Endothelial cell of umbilical vein (primary cell): ENCODE measurements around the gene MUC20. TPM values are rescaled to one million over a fixed set of nuclear protein-coding genes. Genes with fewer than 3 reads are reported as not detected.

Source experiments
- BruUV-seq: library from RNA; stranded (reverse); fragments of 400-500 nt; replicated peaks from 2 replicates; lab custom pipeline; 2021; lab: Mats Ljungman, UMichigan
- CTCF ChIA-PET: fragments of 300-600, 350-600 bp; sonication (Branson Sonifier 250); formaldehyde crosslinking; loops from one replicate; lab custom pipeline; 2021; ENCODE audit warnings: antibody characterized with exemption, inconsistent platforms; lab: Charles Lee
- POLR2A ChIA-PET: fragments of 300-600, 350-600 bp; sonication (Branson Sonifier 250); formaldehyde crosslinking; loops from one replicate; lab custom pipeline; 2021; ENCODE audit warnings: antibody characterized with exemption, inconsistent platforms; lab: Charles Lee
- DNase-seq: peaks from one replicate; pipeline ENCODE4 v3.0.0-alpha.2; 2011; ENCODE audit warnings: low read depth, low spot score
- FAIRE-seq: peaks from 2 replicates; lab custom pipeline; 2011; peaks lifted over from hg19 to GRCh38; lab: Jason Lieb, UNC
- H2AFZ ChIP-seq: 2 replicates; pipeline ENCODE4 v1.6.0; 2012; ENCODE audit warnings: low read depth, low read length, control low read depth, inconsistent platforms
- H3K27ac ChIP-seq: 2 replicates; pipeline ENCODE4 v1.5.1; 2011; ENCODE audit warnings: low read depth, mild to moderate bottlenecking, control low read depth, low read length, moderate library complexity; ENCODE audit not compliant: insufficient read depth
- H3K27me3 ChIP-seq, 2 experiments: 2 replicates each; pipeline versions ENCODE4 v1.6.0 to v1.6.1; 2011; ENCODE audit warnings: low read length in 2 of 2, mixed read lengths in 1 of 2; ENCODE audit not compliant: control insufficient read depth in 2 of 2, insufficient read depth in 2 of 2
- H3K36me3 ChIP-seq, 2 experiments: 2 replicates in 1 of 2; 3 replicates in 1 of 2; pipeline ENCODE4 v1.5.1; 2011; ENCODE audit warnings: low read length in 2 of 2, mild to moderate bottlenecking in 1 of 2, moderate library complexity in 1 of 2; ENCODE audit not compliant: control insufficient read depth in 2 of 2, insufficient read depth in 2 of 2; ENCODE audit errors: extremely low read depth in 1 of 2
- H3K4me1 ChIP-seq: 3 replicates; pipeline ENCODE4 v1.5.1; 2011; ENCODE audit warnings: mild to moderate bottlenecking, low read length; ENCODE audit not compliant: control insufficient read depth, insufficient read depth; ENCODE audit errors: extremely low read depth
- H3K4me2 ChIP-seq: 2 replicates; pipeline ENCODE4 v1.6.1; 2011; ENCODE audit warnings: low read length, control low read depth, mixed read lengths; ENCODE audit not compliant: insufficient read depth
- H3K4me3 ChIP-seq, 3 experiments: fragments of 200-600 bp in 1 of 3; sonication (generic), shearing (Covaris generic) in 1 of 3; replicated peaks in 1 of 3; 2 replicates each; pipeline ENCODE4 v1.5.1; 2011 to 2016; ENCODE audit warnings: control low read depth in 3 of 3, low read length in 3 of 3, mild to moderate bottlenecking in 2 of 3, inconsistent platforms in 1 of 3, low read depth in 1 of 3, moderate library complexity in 1 of 3; ENCODE audit not compliant: insufficient read depth in 1 of 3
- H3K79me2 ChIP-seq: 2 replicates; pipeline ENCODE4 v1.6.0; 2012; ENCODE audit warnings: low read length, inconsistent platforms; ENCODE audit not compliant: control insufficient read depth, insufficient read depth
- H3K9ac ChIP-seq: replicated peaks from 2 replicates; pipeline ENCODE3; 2011; ENCODE audit warnings: low read length, control low read depth; ENCODE audit not compliant: insufficient read depth; ENCODE audit errors: extremely low read depth
- H3K9me1 ChIP-seq: replicated peaks from 3 replicates; pipeline ENCODE4 v1.6.0; 2011; ENCODE audit warnings: mild to moderate bottlenecking, low read length; ENCODE audit not compliant: control insufficient read depth, insufficient read depth; ENCODE audit errors: extremely low read depth
- H3K9me3 ChIP-seq: replicated peaks from 2 replicates; pipeline ENCODE4 v1.5.1; 2012; ENCODE audit warnings: low read length, inconsistent platforms; ENCODE audit not compliant: control insufficient read depth, insufficient read depth
- H4K20me1 ChIP-seq: replicated peaks from 2 replicates; pipeline ENCODE3; 2011; ENCODE audit warnings: mild to moderate bottlenecking, low read length; ENCODE audit not compliant: control insufficient read depth, insufficient read depth; ENCODE audit errors: extremely low read depth
- FOS ChIP-seq: IDR thresholded peaks from 2 replicates; pipeline ENCODE4 v1.6.1; 2011; ENCODE audit warnings: mild to moderate bottlenecking, low read length, moderate library complexity, borderline replicate concordance; ENCODE audit not compliant: insufficient read depth
- GATA2 ChIP-seq: IDR thresholded peaks from 2 replicates; pipeline ENCODE4 v1.7.0; 2011; ENCODE audit warnings: low read depth, mild to moderate bottlenecking, moderate library complexity, mixed read lengths, low read length; ENCODE audit not compliant: insufficient read length, insufficient read depth
- JUN ChIP-seq: IDR thresholded peaks from 2 replicates; pipeline ENCODE4 v1.6.1; 2011; ENCODE audit warnings: borderline replicate concordance, low read depth; ENCODE audit not compliant: insufficient read length, insufficient read depth
- MYC ChIP-seq: IDR thresholded peaks from one replicate; pipeline ENCODE4 v1.6.1; 2011; ENCODE audit warnings: mild to moderate bottlenecking, low read depth, low read length
- POLR2A ChIP-seq: IDR thresholded peaks from 2 replicates; pipeline ENCODE4 v1.6.1; 2012; ENCODE audit warnings: low read depth, mild to moderate bottlenecking, control low read depth, low read length
- POLR2AphosphoS5 ChIP-seq: IDR thresholded peaks from 2 replicates; pipeline ENCODE4 v1.6.1; 2012; ENCODE audit warnings: low read depth, mild to moderate bottlenecking, control low read depth, low read length, moderate library complexity; ENCODE audit not compliant: insufficient read depth
- dilution Hi-C: fragments of 300-500 bp; cut with MboI; formaldehyde crosslinking; loops from one replicate; pipeline ENCODE4 v1.15.0; 2019; ENCODE audit warnings: low sequenced_read_pairs; ENCODE audit not compliant: extremely low pct_ligation_motif_present
- intact Hi-C: fragments of 100-400 bp; cut with micrococcal nuclease; formaldehyde crosslinking; loops from one replicate; pipeline ENCODE4 v1.10.0; 2022
- polyA plus RNA-seq, 4 experiments: library from polyadenylated mRNA; depleted of rRNA in 3 of 4; stranded (reverse) in 3 of 4; unstranded in 1 of 4; fragments of >200 nt; gene quantifications; 2 replicates each; pipeline versions ENCODE4 v1.2.1 to v1.2.3, GENCODE V29; 2011 to 2012; ENCODE audit warnings: missing spikeins in 1 of 4
- total RNA-seq: library from RNA; stranded (reverse); gene quantifications from 2 replicates; pipeline ENCODE4 v1.2.3, GENCODE V29; 2021
- TF ChIP-seq, protein P1 (sequence below): IDR thresholded peaks from 2 replicates; pipeline ENCODE4 v1.6.1; 2011; ENCODE audit not compliant: insufficient read depth, insufficient read length
- TF ChIP-seq, protein P2 (sequence below), 2 donors: IDR thresholded peaks; 1 replicate in 1 of 2; 2 replicates in 1 of 2; pipeline ENCODE4 v1.5.1; 2011; ENCODE audit warnings: low read length in 2 of 2, mild to moderate bottlenecking in 2 of 2, moderate library complexity in 2 of 2, control low read depth in 1 of 2, inconsistent platforms in 1 of 2, low read depth in 1 of 2; ENCODE audit not compliant: insufficient read depth in 1 of 2; ENCODE audit errors: extremely low read depth in 1 of 2

The MUC20 gene
- total and polyA plus RNA-seq, 2 donors (not counting 3 experiments of a cell fraction or from before 2014, with no cell fraction given): 0.62 TPM; not detected in 1

DNA sequence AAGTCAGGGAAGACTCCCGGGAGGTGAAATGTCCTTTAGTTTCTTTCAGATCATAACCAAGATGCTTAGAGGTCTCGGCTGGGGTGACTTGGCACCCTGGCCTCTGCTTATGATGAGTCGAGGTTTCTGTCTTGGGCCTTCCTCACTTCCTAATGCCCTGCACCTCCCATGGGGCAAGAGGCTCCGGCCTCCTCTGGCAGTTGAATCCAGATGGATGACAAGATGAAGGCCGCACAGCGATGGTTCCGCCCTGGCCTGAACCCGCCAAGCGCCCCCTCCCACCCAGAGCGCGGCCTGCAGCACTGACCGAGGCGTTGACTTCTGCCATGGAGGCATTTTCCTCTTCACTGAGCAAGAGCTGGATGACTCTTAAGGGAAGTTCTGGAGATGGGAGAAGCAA, 31.3 kb downstream of the MUC20 start:
- POLR2A ChIA-PET: no interaction called here

More for the DNA sequence above, 31.3 kb downstream of the MUC20 start:
- intact Hi-C loops: no loop called here
- no peak overlapping the region for H3K4me3 ChIP-seq
- TF ChIP-seq POLR2AphosphoS5 (no peak), POLR2A (no peak), GATA2 (no peak), JUN (no peak), MYC (no peak), FOS (no peak)
- TF ChIP-seq, protein P1, sequence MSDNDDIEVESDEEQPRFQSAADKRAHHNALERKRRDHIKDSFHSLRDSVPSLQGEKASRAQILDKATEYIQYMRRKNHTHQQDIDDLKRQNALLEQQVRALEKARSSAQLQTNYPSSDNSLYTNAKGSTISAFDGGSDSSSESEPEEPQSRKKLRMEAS: no peak
- TF ChIP-seq, protein P2, sequence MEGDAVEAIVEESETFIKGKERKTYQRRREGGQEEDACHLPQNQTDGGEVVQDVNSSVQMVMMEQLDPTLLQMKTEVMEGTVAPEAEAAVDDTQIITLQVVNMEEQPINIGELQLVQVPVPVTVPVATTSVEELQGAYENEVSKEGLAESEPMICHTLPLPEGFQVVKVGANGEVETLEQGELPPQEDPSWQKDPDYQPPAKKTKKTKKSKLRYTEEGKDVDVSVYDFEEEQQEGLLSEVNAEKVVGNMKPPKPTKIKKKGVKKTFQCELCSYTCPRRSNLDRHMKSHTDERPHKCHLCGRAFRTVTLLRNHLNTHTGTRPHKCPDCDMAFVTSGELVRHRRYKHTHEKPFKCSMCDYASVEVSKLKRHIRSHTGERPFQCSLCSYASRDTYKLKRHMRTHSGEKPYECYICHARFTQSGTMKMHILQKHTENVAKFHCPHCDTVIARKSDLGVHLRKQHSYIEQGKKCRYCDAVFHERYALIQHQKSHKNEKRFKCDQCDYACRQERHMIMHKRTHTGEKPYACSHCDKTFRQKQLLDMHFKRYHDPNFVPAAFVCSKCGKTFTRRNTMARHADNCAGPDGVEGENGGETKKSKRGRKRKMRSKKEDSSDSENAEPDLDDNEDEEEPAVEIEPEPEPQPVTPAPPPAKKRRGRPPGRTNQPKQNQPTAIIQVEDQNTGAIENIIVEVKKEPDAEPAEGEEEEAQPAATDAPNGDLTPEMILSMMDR (IDR thresholded peaks at IDR 0.05; ENCODE audit: extremely low read depth in 1 of 2, insufficient read depth in 1 of 2, low read depth in 1 of 2, low read length in 2 of 2): no peak
- no peaks in the 10 kb centered on the region for H3K27me3 ChIP-seq
- H3K4me1 ChIP-seq: no peaks in the 10 kb centered on the region
- DNase-seq (no peak), FAIRE-seq (no peak)
- dilution Hi-C loops: no loop called here
- H4K20me1 ChIP-seq: no peaks in the 10 kb centered on the region
- no peak overlapping the region for H3K4me2 ChIP-seq
- H3K9me1 ChIP-seq: no peaks in the 10 kb centered on the region
- H2AFZ ChIP-seq: no peak overlapping the region
- no peaks in the 10 kb centered on the region for H3K9me3 ChIP-seq
- CTCF ChIA-PET: no interaction called here
- H3K79me2 ChIP-seq: no peaks in the 10 kb centered on the region
- no TSS peak for BruUV-seq
- H3K36me3 ChIP-seq: no peaks in the 10 kb centered on the region
- H3K27ac ChIP-seq: no peak overlapping the region
- H3K9ac ChIP-seq: no peak overlapping the region
